Fibroblast of pulmonary artery (primary cell): ENCODE data around the gene TBC1D24.
"Not testable (repeated sequence)": the region's sequence is repeated elsewhere in the genome, so short reads cannot be mapped to it uniquely, and the experiment has no call there.

ENCODE experiments used
- DNase-seq: peaks from one replicate; pipeline ENCODE4 v3.0.0-alpha.2; 2010; ENCODE audit warnings: low read depth
- H3K4me3 ChIP-seq: replicated peaks from 2 replicates; pipeline ENCODE4 v1.5.1; 2011; ENCODE audit warnings: low read depth, mild to moderate bottlenecking, control low read depth, low read length, moderate library complexity
- TF ChIP-seq, protein P1 (sequence below): IDR thresholded peaks from 2 replicates; pipeline ENCODE4 v1.5.1; 2011; ENCODE audit warnings: mild to moderate bottlenecking, control low read depth, low read length, inconsistent platforms; ENCODE audit errors: missing control alignments

Gene TBC1D24

DNA sequence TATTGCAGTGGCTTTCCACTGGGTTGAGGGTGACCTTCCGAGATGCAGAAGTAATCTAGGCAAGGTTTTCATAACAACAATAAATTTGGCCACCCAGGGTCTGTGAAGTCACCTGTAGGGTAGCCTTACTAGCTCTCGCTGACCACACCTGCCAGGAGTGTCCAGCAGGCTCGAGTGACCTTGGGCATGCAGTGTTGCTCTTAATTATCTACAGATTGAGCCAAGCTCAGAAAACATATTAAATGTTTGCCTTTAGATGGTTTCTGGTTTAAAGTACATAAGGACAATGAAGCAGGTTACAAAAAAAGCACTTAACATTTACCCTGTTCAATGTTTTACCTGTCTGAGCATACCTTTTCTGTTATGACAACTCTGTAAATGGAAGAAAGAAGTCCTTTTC is 1.8 kb downstream of the TBC1D24 start:
- no peak overlapping the region for H3K4me3 ChIP-seq
- no peak for DNase-seq
- TF ChIP-seq, protein P1, sequence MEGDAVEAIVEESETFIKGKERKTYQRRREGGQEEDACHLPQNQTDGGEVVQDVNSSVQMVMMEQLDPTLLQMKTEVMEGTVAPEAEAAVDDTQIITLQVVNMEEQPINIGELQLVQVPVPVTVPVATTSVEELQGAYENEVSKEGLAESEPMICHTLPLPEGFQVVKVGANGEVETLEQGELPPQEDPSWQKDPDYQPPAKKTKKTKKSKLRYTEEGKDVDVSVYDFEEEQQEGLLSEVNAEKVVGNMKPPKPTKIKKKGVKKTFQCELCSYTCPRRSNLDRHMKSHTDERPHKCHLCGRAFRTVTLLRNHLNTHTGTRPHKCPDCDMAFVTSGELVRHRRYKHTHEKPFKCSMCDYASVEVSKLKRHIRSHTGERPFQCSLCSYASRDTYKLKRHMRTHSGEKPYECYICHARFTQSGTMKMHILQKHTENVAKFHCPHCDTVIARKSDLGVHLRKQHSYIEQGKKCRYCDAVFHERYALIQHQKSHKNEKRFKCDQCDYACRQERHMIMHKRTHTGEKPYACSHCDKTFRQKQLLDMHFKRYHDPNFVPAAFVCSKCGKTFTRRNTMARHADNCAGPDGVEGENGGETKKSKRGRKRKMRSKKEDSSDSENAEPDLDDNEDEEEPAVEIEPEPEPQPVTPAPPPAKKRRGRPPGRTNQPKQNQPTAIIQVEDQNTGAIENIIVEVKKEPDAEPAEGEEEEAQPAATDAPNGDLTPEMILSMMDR: no peak

DNA sequence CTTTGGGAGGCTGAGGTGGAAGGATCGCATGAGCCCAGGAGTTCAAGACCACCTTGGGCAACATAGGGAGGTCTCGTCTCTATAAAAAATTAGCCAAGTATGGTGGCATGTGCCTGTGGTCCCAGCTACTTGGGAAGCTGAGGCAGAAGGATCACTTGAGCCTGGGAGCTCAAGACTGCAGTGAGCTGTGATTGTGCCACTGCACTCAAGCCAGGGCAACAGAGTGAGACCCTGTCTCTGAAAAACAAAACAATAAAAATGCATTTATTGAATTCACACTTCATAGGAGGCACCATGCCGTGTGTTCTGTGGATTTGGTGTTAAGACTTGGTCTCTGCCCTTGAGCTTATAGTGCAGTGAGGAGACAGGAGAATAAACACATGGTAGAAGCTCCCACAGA is 2.4 kb downstream of the TBC1D24 start:
- TF ChIP-seq, protein P1: no peak
- no peak overlapping the region for H3K4me3 ChIP-seq
- DNase-seq: no peak

DNA sequence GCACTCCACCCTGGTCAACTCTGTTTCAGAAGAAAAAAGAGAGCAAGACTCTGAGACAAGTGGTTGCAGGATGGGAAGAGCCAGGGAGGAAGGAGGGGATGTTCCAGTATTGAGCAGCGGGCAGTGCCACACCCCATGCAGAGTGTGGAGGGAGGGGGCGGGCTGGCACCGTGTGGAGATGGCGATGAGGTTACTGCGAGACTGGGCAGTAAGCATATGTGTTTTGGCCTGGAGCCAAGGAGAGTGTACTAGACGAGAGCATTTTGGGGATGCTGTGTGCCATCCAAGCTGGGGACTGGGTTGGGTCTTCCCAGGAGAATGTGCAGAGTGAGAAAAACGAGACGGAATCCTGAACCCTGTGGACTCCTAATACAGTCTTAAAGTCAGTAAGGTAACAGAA is 3.4 kb downstream of the TBC1D24 start:
- H3K4me3 ChIP-seq: no peak overlapping the region
- no peak for DNase-seq
- TF ChIP-seq, protein P1: no peak

DNA sequence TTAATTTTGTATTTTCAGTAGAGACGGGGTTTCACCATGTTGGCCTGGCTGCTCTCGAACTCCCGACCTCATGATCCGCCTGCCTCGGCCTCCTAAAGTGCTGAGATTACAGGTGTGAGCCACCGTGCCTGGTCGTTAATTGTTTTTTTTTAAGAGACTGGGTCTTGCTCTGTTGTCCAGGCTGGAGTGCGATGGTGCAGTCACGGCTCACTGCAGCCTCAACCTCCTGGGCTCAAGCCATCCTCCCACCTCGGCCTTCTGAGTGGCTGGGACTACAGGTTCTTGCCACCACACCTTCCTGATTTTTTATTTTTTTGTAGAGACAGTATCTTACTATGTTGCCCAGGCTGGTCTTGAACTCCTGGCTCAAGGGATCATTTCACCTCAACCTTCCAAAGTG is 5.1 kb downstream of the TBC1D24 start:
- H3K4me3 ChIP-seq: not testable (repeated sequence)

DNA sequence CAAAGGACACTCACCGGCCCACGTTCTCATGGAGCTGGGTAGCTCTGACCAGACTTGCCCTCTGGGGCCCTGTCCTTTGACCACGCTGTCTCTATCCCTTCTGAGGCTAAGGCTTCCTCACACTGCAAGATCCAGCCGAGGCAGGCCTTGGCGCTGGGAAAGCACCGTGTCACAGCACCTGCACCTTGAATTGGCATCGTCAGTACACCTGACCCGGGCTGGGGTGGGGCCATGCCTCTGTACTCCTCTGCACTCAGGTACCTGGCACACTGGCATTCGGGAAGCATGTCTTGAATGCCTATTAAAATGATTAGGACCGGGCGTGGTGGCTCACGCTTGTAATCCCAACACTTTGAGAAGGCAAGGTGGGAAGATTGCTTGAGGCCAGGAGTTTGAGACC is 6.0 kb downstream of the TBC1D24 start:
- DNase-seq: no peak
- no peak overlapping the region for H3K4me3 ChIP-seq
- TF ChIP-seq, protein P1: no peak

More for the DNA sequence above, 5.1 kb downstream of the TBC1D24 start:
- DNase-seq: not testable (repeated sequence)

DNA sequence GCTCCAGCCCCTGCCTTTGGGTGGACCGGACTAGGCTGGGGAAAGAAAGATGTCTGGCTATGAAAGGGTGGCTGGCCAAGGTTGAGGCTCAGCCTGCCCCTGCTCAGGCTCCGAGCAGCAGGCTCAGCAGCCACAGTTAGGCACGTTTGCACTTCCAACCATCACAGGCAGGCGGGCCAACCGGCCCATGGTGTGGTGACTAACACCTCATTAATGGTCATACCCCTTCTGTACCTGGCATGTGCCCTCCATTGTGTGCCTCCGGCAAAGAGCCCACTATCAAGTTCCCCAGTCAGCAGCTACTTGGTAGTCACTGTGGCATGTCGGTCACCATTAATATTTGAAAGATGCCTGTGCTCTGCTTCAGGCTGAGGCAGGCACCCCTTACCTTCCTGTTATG is 6.7 kb downstream of the TBC1D24 start:
- DNase-seq: no peak
- TF ChIP-seq, protein P1: no peak
- no peak overlapping the region for H3K4me3 ChIP-seq

DNA sequence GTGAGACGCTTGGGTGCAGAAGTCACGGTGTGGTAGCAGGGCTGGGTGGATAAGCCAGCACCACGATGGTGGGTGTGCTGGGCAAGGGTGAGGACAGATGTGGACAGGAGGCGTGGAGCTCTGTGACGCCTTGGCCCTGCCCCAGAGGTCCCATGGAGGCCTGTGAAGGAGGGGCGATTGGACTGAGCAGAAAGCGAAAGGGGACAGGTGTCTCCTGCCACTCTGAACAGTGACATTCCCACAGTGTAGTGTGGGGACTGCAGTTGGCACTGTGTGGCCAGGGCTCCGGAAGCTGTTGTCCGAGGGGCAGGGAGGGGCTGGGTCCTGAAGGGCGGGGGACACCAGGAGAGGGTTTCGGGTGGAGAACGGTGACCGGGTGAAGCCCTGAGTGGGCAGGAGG is 7.3 kb downstream of the TBC1D24 start:
- no peak for DNase-seq
- no peak overlapping the region for H3K4me3 ChIP-seq

More for the DNA sequence above, 7.3 kb downstream of the TBC1D24 start:
- TF ChIP-seq, protein P1: no peak
